Panc1 (cell line): ENCODE results near the gene SP100.

ENCODE experiments used
- CTCF ChIP-seq: fragments of 450-650 bp; IDR thresholded peaks from 2 replicates; pipeline ENCODE4 v1.5.1; 2017; ENCODE audit warnings: mild to moderate bottlenecking
- TF ChIP-seq, protein P1 (sequence below), 2 experiments: IDR thresholded peaks; 2 replicates each; pipeline ENCODE4 v1.6.1; 2011 to 2012; ENCODE audit warnings: low read depth in 2 of 2, control low read depth in 1 of 2, low read length in 1 of 2, mild to moderate bottlenecking in 1 of 2, moderate library complexity in 1 of 2; ENCODE audit not compliant: insufficient read depth in 1 of 2

GRCh38 chr2:230412371-230412711, 3.7 kb upstream of the SP100 start:
- TF ChIP-seq CTCF, result no peak
- TF ChIP-seq, protein P1, sequence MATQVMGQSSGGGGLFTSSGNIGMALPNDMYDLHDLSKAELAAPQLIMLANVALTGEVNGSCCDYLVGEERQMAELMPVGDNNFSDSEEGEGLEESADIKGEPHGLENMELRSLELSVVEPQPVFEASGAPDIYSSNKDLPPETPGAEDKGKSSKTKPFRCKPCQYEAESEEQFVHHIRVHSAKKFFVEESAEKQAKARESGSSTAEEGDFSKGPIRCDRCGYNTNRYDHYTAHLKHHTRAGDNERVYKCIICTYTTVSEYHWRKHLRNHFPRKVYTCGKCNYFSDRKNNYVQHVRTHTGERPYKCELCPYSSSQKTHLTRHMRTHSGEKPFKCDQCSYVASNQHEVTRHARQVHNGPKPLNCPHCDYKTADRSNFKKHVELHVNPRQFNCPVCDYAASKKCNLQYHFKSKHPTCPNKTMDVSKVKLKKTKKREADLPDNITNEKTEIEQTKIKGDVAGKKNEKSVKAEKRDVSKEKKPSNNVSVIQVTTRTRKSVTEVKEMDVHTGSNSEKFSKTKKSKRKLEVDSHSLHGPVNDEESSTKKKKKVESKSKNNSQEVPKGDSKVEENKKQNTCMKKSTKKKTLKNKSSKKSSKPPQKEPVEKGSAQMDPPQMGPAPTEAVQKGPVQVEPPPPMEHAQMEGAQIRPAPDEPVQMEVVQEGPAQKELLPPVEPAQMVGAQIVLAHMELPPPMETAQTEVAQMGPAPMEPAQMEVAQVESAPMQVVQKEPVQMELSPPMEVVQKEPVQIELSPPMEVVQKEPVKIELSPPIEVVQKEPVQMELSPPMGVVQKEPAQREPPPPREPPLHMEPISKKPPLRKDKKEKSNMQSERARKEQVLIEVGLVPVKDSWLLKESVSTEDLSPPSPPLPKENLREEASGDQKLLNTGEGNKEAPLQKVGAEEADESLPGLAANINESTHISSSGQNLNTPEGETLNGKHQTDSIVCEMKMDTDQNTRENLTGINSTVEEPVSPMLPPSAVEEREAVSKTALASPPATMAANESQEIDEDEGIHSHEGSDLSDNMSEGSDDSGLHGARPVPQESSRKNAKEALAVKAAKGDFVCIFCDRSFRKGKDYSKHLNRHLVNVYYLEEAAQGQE (IDR thresholded peaks at IDR 0.05; ENCODE audit: insufficient read depth in 1 of 2, low read depth in 2 of 2, low read length in 1 of 2), result no peak
